Endothelial cell of umbilical vein (primary cell): ENCODE measurements around the gene CIAPIN1. TPM values are rescaled to one million over a fixed set of nuclear protein-coding genes. Genes with fewer than 3 reads are reported as not detected.
"Not testable (repeated sequence)": the region's sequence is repeated elsewhere in the genome, so short reads cannot be mapped to it uniquely, and the experiment has no call there.

Experiments
- BruUV-seq: library from RNA; stranded (reverse); fragments of 400-500 nt; replicated peaks from 2 replicates; lab custom pipeline; 2021; lab: Mats Ljungman, UMichigan
- CTCF ChIA-PET: fragments of 300-600, 350-600 bp; sonication (Branson Sonifier 250); formaldehyde crosslinking; loops from one replicate; lab custom pipeline; 2021; ENCODE audit warnings: antibody characterized with exemption, inconsistent platforms; lab: Charles Lee
- POLR2A ChIA-PET: fragments of 300-600, 350-600 bp; sonication (Branson Sonifier 250); formaldehyde crosslinking; loops from one replicate; lab custom pipeline; 2021; ENCODE audit warnings: antibody characterized with exemption, inconsistent platforms; lab: Charles Lee
- DNase-seq: peaks from one replicate; pipeline ENCODE4 v3.0.0-alpha.2; 2011; ENCODE audit warnings: low read depth, low spot score
- FAIRE-seq: peaks from 2 replicates; lab custom pipeline; 2011; peaks lifted over from hg19 to GRCh38; lab: Jason Lieb, UNC
- H2AFZ ChIP-seq: 2 replicates; pipeline ENCODE4 v1.6.0; 2012; ENCODE audit warnings: low read depth, low read length, control low read depth, inconsistent platforms
- H3K27ac ChIP-seq: 2 replicates; pipeline ENCODE4 v1.5.1; 2011; ENCODE audit warnings: low read depth, mild to moderate bottlenecking, control low read depth, low read length, moderate library complexity; ENCODE audit not compliant: insufficient read depth
- H3K27me3 ChIP-seq, 2 experiments: 2 replicates each; pipeline versions ENCODE4 v1.6.0 to v1.6.1; 2011; ENCODE audit warnings: low read length in 2 of 2, mixed read lengths in 1 of 2; ENCODE audit not compliant: control insufficient read depth in 2 of 2, insufficient read depth in 2 of 2
- H3K36me3 ChIP-seq, 2 experiments: 2 replicates in 1 of 2; 3 replicates in 1 of 2; pipeline ENCODE4 v1.5.1; 2011; ENCODE audit warnings: low read length in 2 of 2, mild to moderate bottlenecking in 1 of 2, moderate library complexity in 1 of 2; ENCODE audit not compliant: control insufficient read depth in 2 of 2, insufficient read depth in 2 of 2; ENCODE audit errors: extremely low read depth in 1 of 2
- H3K4me1 ChIP-seq: 3 replicates; pipeline ENCODE4 v1.5.1; 2011; ENCODE audit warnings: mild to moderate bottlenecking, low read length; ENCODE audit not compliant: control insufficient read depth, insufficient read depth; ENCODE audit errors: extremely low read depth
- H3K4me2 ChIP-seq: 2 replicates; pipeline ENCODE4 v1.6.1; 2011; ENCODE audit warnings: low read length, control low read depth, mixed read lengths; ENCODE audit not compliant: insufficient read depth
- H3K4me3 ChIP-seq, 3 experiments: fragments of 200-600 bp in 1 of 3; sonication (generic), shearing (Covaris generic) in 1 of 3; replicated peaks in 1 of 3; 2 replicates each; pipeline ENCODE4 v1.5.1; 2011 to 2016; ENCODE audit warnings: control low read depth in 3 of 3, low read length in 3 of 3, mild to moderate bottlenecking in 2 of 3, inconsistent platforms in 1 of 3, low read depth in 1 of 3, moderate library complexity in 1 of 3; ENCODE audit not compliant: insufficient read depth in 1 of 3
- H3K79me2 ChIP-seq: 2 replicates; pipeline ENCODE4 v1.6.0; 2012; ENCODE audit warnings: low read length, inconsistent platforms; ENCODE audit not compliant: control insufficient read depth, insufficient read depth
- H3K9ac ChIP-seq: replicated peaks from 2 replicates; pipeline ENCODE3; 2011; ENCODE audit warnings: low read length, control low read depth; ENCODE audit not compliant: insufficient read depth; ENCODE audit errors: extremely low read depth
- H3K9me1 ChIP-seq: replicated peaks from 3 replicates; pipeline ENCODE4 v1.6.0; 2011; ENCODE audit warnings: mild to moderate bottlenecking, low read length; ENCODE audit not compliant: control insufficient read depth, insufficient read depth; ENCODE audit errors: extremely low read depth
- H3K9me3 ChIP-seq: replicated peaks from 2 replicates; pipeline ENCODE4 v1.5.1; 2012; ENCODE audit warnings: low read length, inconsistent platforms; ENCODE audit not compliant: control insufficient read depth, insufficient read depth
- H4K20me1 ChIP-seq: replicated peaks from 2 replicates; pipeline ENCODE3; 2011; ENCODE audit warnings: mild to moderate bottlenecking, low read length; ENCODE audit not compliant: control insufficient read depth, insufficient read depth; ENCODE audit errors: extremely low read depth
- CTCF ChIP-seq, 2 donors: IDR thresholded peaks; 1 replicate in 1 of 2; 2 replicates in 1 of 2; pipeline ENCODE4 v1.5.1; 2011; ENCODE audit warnings: low read length in 2 of 2, mild to moderate bottlenecking in 2 of 2, moderate library complexity in 2 of 2, control low read depth in 1 of 2, inconsistent platforms in 1 of 2, low read depth in 1 of 2; ENCODE audit not compliant: insufficient read depth in 1 of 2; ENCODE audit errors: extremely low read depth in 1 of 2
- EZH2 ChIP-seq: IDR thresholded peaks from 2 replicates; pipeline ENCODE4 v1.6.1; 2012; ENCODE audit warnings: borderline replicate concordance, low read depth, mild to moderate bottlenecking, moderate library complexity, low read length, inconsistent platforms; ENCODE audit not compliant: severe bottlenecking
- POLR2AphosphoS5 ChIP-seq: IDR thresholded peaks from 2 replicates; pipeline ENCODE4 v1.6.1; 2012; ENCODE audit warnings: low read depth, mild to moderate bottlenecking, control low read depth, low read length, moderate library complexity; ENCODE audit not compliant: insufficient read depth
- dilution Hi-C: fragments of 300-500 bp; cut with MboI; formaldehyde crosslinking; loops from one replicate; pipeline ENCODE4 v1.15.0; 2019; ENCODE audit warnings: low sequenced_read_pairs; ENCODE audit not compliant: extremely low pct_ligation_motif_present
- intact Hi-C: fragments of 100-400 bp; cut with micrococcal nuclease; formaldehyde crosslinking; loops from one replicate; pipeline ENCODE4 v1.10.0; 2022
- polyA plus RNA-seq, 4 experiments: library from polyadenylated mRNA; depleted of rRNA in 3 of 4; stranded (reverse) in 3 of 4; unstranded in 1 of 4; fragments of >200 nt; gene quantifications; 2 replicates each; pipeline versions ENCODE4 v1.2.1 to v1.2.3, GENCODE V29; 2011 to 2012; ENCODE audit warnings: missing spikeins in 1 of 4
- total RNA-seq: library from RNA; stranded (reverse); gene quantifications from 2 replicates; pipeline ENCODE4 v1.2.3, GENCODE V29; 2021

The CIAPIN1 gene
- total and polyA plus RNA-seq, 2 donors (not counting 3 experiments of a cell fraction or from before 2014, with no cell fraction given): 74.6 to 77.9 TPM

- DNase-seq (no peak), FAIRE-seq (no peak)
- Histone ChIP-seq H4K20me1 (no peaks in the 10 kb centered on the region), H3K9ac (no peak overlapping the region), H2AFZ (no peak overlapping the region), H3K4me1 (peaks cover 12% of the 10 kb centered on the region), H3K36me3 (no peaks in the 10 kb centered on the region), H3K27ac (no peak overlapping the region), H3K4me2 (no peak overlapping the region), H3K27me3 (no peaks in the 10 kb centered on the region), H3K9me1 (no peaks in the 10 kb centered on the region), H3K4me3 (no peak overlapping the region), H3K9me3 (no peaks in the 10 kb centered on the region), H3K79me2 (peaks cover 71% of the 10 kb centered on the region)
- ChIA-PET POLR2A (no interaction called here), CTCF (interaction anchor here (1.3 kb wide), 1 partner anchor 17 kb away, joined by 4 read pairs; the partner anchor contains the start of gene POLR2C)
- BruUV-seq: TSS peak; percentile 0
- intact Hi-C loops: no loop called here
- dilution Hi-C loops: no loop called here
- TF ChIP-seq POLR2AphosphoS5: no peak
- TF ChIP-seq EZH2: no peak
- TF ChIP-seq CTCF (IDR thresholded peaks at IDR 0.05; ENCODE audit: extremely low read depth in 1 of 2, insufficient read depth in 1 of 2, low read depth in 1 of 2, low read length in 2 of 2): no peak
Observed at GRCh38 chr16:57444711-57445110, 2.5 kb downstream of the CIAPIN1 start.

- DNase-seq, CTCF ChIA-PET, BruUV-seq, POLR2A ChIA-PET, FAIRE-seq, H3K9ac ChIP-seq, H3K36me3 ChIP-seq, H4K20me1 ChIP-seq, dilution Hi-C loops, H3K4me2 ChIP-seq, H3K27me3 ChIP-seq, H3K9me1 ChIP-seq, H2AFZ ChIP-seq, intact Hi-C loops, H3K27ac ChIP-seq, H3K4me1 ChIP-seq, H3K9me3 ChIP-seq, H3K4me3 ChIP-seq: not testable (repeated sequence)
- peaks cover 46% of the 10 kb centered on the region for H3K79me2 ChIP-seq
Observed at GRCh38 chr16:57440551-57440950, 6.6 kb downstream of the CIAPIN1 start.

- H3K9me3 ChIP-seq, H3K4me3 ChIP-seq, H2AFZ ChIP-seq, H3K4me2 ChIP-seq, BruUV-seq, intact Hi-C loops, dilution Hi-C loops, H3K27ac ChIP-seq, H3K36me3 ChIP-seq, H3K4me1 ChIP-seq, H3K27me3 ChIP-seq, H3K9ac ChIP-seq, DNase-seq, CTCF ChIA-PET, POLR2A ChIA-PET, H3K9me1 ChIP-seq, H4K20me1 ChIP-seq, FAIRE-seq: not testable (repeated sequence)
- peaks cover 40% of the 10 kb centered on the region for H3K79me2 ChIP-seq
Observed at GRCh38 chr16:57439947-57440346, 7.2 kb downstream of the CIAPIN1 start.
